Stimulated activated CD8-positive, alpha-beta memory T cell treated with anti-CD3 and anti-CD28 coated beads, Interleukin-12 subunit alpha, Interleukin-12 subunit beta, amount 100 ng/mL, for 24 hours (primary cell): ENCODE data around the gene SLC38A9.
"Not testable (repeated sequence)": the region's sequence is repeated elsewhere in the genome, so short reads cannot be mapped to it uniquely, and the experiment has no call there.

Experiments
- DNase-seq: peaks from one replicate; pipeline ENCODE4 v3.0.0-alpha.2; 2020; ENCODE audit errors: extremely low read depth

Gene SLC38A9

GRCh38 chr5:55706230-55706629, 5.9 kb downstream of the SLC38A9 start:
- no peak for DNase-seq

GRCh38 chr5:55702598-55703345, 9.4 kb downstream of the SLC38A9 start:
- DNase-seq, result no peak

GRCh38 chr5:55701462-55702103, 10.5 kb downstream of the SLC38A9 start:
- no peak for DNase-seq

DNA sequence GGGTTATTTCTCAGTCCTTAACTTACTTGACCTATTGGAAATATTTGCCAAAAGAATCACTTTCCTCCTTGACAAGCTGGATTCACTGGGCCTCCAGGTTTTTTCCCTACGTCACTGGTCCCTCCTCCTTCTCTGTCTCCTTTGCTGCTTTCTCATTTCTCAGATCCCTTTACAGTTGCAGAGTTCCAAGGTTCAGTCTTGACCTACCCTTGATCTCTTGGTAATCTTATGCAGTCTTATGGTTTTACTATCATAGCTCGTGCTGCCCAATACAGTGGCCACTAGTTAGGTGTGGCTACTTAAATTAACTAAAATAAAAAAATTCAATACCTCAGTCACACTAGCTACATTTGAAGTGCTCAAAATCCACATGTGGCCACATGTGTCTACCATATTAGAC, 11.4 kb downstream of the SLC38A9 start:
- no peak for DNase-seq

DNA sequence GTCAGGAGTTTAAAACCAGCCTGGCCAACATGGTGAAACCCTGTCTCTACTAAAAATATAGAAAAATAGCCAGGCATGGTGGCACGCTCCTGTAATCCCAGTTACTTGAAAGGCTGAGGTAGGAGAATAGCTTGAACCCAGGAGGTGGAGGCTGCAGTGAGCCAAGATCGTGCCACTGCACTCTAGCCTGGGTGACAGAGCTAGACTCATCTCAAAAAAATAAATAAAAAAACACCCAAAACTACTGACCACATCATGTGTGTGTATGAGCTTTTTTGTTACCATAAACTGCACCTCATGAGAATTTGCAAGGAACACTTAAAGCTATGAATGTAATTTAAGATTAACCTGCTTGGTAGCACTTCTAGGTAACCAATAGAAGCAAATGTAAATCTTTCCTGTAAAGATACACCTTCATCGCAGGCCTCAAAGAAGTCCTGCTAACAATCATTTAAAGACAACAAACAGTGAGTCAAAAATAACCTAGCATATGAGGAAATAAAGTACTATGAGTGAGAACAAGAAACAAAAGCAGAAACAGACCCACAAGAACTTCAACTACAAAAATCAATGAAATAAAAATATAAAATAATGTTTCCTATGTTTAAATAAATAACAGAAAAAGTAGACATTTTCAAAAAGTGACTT, 13.0 kb downstream of the SLC38A9 start:
- no peak for DNase-seq

GRCh38 chr5:55696704-55697103, 15.4 kb downstream of the SLC38A9 start:
- not testable (repeated sequence) for DNase-seq

GRCh38 chr5:55694152-55694830, 17.8 kb downstream of the SLC38A9 start:
- no peak for DNase-seq

DNA sequence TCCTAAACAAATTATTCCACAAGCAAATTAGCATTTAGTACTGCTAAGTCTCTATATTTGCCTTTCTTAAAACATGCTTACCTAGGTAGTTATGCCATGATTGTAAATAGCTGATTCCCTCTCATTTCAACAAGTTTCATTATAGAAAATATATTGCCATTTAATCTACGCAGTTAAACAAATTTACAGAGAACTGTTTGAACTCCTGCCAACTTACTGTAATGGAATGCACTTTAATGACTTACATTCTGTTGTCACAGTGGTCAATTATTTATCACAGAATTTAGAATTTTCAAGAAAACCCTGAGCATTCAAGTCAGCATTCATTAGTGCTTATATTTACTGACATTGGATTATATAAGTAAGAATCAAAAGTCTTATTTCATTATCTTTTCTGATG, 19.6 kb downstream of the SLC38A9 start:
- no peak for DNase-seq

DNA sequence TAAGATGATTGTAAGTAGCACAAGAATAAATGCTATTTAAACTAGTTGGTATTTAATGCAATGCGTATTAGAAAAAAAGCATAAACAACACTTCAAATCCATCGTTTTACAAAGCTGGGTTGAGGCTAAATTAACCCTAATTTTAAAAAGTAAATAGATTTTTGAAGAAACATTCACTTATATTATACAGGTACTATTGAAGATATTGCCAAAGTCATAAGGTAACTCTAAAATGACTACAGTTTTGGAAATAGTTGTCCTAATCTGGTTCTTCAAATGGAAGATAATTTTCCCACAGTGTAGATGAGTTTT, 20.1 kb downstream of the SLC38A9 start:
- DNase-seq, result no peak

DNA sequence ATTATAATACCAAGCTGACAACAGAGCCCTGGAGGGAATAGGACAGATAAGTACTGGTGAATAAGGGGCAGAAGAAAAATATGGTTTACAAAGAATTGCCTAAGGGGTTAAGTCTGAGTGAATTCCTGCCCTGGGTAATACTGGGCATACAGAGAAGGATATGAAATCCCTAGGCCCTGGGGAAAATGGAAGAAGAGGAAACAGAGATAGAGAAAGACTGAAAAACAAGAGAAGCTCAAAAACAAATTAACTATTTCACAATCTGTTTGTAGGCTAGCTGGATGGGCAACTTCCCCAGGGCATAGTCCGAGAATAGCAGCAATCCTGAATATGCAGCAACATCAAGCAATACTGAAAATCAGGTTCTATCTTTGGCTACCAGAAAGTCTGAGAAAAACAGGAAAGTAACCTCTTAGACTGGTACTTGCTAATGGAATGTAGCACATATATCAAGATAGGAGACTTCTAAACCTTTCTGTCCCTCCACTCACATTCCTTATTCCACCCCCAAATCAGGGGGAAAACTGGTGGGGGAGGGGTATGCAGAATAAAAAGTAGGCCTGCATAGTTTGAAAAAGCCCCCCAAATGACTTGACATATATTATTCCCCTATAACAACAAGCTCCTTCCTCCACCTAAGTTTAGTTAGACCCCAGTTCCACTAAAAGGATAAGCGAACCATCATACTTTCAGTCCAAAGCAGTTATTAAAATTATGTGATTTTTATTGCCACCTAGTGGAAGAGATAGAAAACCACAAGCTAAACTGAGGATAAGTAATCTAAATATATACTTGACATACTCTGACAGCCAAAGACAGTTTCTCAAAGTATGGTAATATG, 20.6 kb downstream of the SLC38A9 start:
- DNase-seq, result no peak

DNA sequence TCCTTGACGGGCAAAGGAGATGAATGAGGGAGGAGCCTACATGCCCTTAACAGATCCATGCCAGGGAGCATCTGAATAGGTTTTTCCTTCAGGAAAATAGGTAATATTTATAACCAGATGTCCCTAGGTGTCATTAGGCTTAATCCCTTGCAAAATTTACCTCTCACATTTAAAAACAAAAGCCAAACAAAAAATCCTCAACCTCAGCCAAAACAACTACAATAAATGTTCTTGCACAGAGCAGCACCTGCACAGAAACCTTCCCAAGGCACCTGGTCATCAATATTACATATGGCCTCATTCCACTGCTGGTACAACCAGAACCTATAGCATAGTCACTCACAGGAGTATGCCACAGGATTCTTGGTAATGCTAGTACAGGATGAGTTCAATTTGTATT, 30.1 kb downstream of the SLC38A9 start:
- no peak for DNase-seq

GRCh38 chr5:55681301-55681700, 30.8 kb downstream of the SLC38A9 start:
- DNase-seq, result no peak

DNA sequence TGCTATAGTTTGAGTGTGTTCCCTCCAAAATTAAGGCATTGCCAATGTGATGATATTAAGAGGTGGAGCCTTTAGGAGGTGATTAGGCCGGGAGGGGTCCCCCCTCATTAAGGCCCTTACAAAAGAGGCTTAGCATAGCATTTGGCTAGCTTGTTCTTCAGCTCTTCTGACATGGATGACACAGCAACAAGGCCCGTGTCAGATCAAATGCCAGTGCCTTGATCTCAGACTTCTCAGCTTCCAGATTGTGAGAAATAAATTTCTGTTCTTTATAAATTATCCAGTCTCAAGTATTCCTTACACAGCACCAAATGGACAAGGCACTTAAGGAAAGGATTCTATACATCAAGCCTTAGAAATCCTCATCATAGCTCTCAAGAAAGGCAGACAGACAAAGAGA, 31.8 kb downstream of the SLC38A9 start:
- no peak for DNase-seq

- DNase-seq, result no peak
Measured at GRCh38 chr5:55679556-55679955, 32.6 kb downstream of the SLC38A9 start.

DNA sequence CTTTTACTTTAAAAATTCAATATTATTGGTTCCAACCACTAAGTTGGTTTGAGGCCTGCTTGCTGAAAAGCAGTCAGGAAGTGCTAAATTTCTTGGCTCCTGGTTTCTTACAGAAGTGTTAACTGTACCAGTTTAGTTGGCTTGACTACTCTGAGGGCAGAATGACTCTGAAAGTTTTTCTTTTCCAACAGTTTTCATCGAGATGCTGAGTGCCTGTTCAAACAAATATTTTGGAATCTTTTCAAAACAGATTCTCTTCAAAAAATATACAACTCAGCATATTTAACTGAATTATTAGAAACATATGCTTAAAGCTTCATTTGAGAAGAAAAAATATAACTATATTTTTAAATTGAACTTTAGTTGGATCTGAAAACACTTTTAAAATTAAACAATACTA, 37.0 kb downstream of the SLC38A9 start:
- DNase-seq, result no peak

- no peak for DNase-seq
Measured at GRCh38 chr5:55674340-55674739, 37.8 kb downstream of the SLC38A9 start.

DNA sequence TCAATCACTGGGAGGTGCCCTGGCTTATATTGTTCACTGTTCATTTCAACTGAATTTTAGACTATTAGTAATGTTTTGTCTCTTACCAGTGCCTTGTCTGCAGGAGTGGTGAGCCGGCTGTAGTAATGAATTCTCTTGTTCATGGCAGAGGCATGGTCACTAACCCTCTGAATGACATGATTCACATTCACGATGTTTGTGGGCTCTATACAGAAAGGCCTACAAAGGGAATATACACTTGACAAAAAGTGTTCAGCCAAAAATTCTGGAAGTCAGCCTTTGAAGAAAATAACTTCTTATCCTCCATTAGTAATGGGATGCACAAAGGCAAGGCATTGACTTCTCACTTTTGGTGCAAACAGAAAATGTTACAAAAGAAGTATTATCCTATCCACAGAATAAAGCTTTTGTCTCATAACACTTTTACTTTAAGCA, 39.6 kb downstream of the SLC38A9 start:
- no peak for DNase-seq

DNA sequence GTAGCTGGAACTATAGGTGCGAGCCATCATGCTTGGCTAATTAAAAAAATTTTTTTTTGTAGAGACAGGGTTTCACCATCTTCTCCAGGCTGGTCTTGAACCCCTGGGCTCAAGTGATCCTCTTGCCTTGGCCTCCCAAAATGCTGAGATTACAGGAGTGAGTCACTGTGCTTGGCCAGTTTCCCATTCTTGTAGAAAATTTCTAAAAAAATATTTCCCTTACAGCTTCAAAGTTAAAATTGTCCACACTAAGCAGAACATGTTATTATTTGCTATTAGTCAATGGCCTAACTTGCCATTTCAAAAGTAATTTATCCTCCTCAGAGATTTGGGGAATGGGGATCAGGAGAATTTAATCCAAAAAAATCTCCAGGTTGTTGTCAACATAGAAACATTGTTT, 40.1 kb downstream of the SLC38A9 start:
- DNase-seq, result no peak

- DNase-seq, result no peak
Measured at GRCh38 chr5:55668356-55668755, 43.8 kb downstream of the SLC38A9 start.

DNA sequence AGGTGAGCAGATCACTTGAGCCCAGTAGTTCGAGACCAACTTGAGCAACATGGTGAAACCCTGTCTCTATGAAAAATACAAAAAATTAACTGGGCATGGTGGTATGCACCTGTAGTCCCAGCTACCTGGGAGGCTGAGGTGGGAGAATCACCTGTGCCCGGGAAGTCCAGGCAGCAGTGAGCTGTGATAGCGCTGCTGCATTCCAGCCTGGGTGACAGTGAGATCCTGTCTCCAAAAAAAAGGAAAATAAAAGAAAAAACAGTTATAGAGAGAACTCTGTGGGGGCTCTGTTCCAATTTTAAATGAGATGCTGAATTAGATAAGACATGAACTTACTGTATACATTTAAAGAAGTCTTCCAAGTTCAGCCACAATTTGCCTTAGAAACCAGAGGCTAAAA, 44.2 kb downstream of the SLC38A9 start:
- DNase-seq, result no peak

- no peak for DNase-seq
Measured at GRCh38 chr5:55665065-55665464, 47.1 kb downstream of the SLC38A9 start.

GRCh38 chr5:55657443-55657842, 54.7 kb downstream of the SLC38A9 start:
- DNase-seq, result no peak
